Hematopoietic multipotent progenitor cell treated with erythropoietin and hydrocortisone succinate and interleukin-3 and kit ligand, for 8 days (in vitro differentiated cells): ENCODE measurements around the gene MLST8.
A peak's percentile ranks its signal among the peaks of the same experiment; 100 is the strongest.

Source experiments
- DNase-seq: peaks from one replicate; pipeline ENCODE4 v3.0.0-alpha.2; 2015

The MLST8 gene

GRCh38 chr16:2173916-2174315, 31.3 kb upstream of the MLST8 start:
- DNase-seq = no peak

DNA sequence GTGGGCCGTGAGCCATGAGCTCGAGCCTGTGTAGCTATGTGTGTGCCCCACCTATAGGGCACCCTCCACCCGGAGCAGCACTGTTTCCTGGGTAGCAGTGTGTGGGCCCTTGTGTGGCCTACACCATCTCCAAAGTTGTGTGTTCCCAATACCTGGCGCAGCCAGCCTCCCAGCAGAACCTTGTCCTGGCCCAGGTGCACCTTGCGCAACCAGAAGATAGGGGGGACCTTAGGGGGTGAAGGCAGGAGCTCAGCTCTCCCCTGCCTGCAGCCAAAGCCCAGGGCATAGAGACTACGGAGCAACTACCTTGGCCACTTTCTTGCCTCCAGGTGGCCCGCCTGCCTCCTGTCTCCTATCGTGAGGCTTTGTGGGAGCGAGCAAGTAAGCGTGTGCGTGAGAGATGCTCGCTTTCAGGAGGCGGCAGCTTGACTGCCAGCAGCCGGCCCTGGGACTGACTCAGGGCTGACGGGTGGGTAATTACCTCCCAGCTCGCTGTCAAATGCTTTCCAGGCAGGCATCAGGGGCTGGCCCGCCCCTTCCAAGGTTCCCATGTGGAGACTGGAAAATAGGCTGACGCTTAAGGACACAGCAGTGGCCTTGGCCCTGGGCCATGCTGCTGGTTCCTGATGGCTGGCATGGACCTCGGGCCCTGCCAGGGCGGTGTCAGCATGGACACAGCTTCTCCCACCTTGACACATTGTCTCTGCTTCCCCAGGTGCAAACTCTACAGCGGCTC, 30.7 kb upstream of the MLST8 start:
- DNase-seq = no peak

DNA sequence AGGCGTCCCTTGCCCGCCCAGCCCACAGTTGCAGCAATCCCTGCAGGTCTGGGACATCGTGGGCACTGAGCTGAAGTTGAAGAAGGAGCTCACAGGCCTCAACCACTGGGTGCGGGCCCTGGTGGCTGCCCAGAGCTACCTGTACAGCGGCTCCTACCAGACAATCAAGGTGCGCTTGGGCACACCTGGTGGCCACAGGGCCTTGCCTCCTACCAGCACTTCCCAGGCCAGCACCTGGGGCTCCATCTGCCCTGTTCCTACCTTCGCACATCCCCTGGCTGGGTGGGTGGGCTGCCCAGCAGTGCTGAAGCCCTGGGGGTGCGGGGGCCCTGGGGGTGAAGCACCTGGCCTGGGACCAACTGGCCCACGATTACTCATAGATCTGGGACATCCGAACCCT, 29.8 kb upstream of the MLST8 start:
- DNase-seq = no peak

DNA sequence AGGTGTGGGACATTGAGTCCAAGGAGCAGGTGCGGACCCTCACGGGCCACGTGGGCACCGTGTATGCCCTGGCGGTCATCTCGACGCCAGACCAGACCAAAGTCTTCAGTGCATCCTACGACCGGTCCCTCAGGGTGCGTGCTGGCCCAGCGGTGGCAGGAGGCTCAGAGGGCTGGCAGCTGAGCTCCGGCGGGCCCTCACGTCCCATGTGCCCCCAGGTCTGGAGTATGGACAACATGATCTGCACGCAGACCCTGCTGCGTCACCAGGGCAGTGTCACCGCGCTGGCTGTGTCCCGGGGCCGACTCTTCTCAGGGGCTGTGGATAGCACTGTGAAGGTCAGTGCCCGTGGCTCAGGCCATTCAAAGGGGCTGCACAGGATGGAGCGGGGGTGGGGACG, 29.2 kb upstream of the MLST8 start:
- DNase-seq = no peak

DNA sequence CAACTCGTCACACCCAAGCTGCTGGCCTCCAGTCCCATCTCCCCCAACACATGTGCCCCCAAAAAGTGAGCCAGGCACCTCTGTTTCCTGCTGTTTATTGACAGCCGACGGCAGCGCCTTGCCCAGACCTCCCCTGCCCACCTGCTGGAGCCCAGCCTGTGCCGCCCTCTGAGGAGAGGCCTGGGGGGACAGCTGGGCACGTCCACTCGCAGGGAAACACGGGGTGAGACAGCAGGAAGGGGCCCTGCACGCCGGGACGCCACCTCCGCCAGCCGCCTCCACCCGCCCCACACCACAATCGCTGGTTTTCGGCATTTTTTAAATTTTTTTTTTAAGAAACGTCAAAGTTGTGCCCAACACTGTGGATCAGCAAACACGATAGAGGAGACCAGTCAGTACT, 28.2 kb upstream of the MLST8 start:
- no peak for DNase-seq

GRCh38 chr16:2177561-2177960, 27.7 kb upstream of the MLST8 start:
- DNase-seq = no peak

GRCh38 chr16:2178321-2179106, 26.7 kb upstream of the MLST8 start:
- peak; percentile 45 for DNase-seq

DNA sequence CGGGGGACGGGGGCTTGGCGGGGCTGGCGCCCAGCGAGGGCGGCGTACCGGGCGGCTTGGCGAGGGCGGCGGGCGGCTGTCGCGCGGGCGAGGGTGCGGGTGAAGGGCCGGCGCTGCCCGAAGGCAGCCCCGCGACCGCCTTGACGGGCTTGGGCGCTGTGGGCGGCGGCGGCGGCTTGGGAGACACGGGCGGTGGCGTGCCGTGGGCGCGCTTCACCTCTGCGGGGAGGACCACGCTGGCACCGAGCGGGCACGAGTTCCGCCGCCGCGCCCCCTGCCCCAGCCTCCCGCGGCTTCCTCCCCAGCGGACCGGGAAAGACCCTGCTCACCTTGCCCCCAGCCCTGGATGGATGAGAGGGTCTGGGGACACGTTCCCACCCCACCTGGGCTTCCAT, 26.1 kb upstream of the MLST8 start:
- DNase-seq = no peak

GRCh38 chr16:2179576-2179975, 25.7 kb upstream of the MLST8 start:
- DNase-seq = no peak

DNA sequence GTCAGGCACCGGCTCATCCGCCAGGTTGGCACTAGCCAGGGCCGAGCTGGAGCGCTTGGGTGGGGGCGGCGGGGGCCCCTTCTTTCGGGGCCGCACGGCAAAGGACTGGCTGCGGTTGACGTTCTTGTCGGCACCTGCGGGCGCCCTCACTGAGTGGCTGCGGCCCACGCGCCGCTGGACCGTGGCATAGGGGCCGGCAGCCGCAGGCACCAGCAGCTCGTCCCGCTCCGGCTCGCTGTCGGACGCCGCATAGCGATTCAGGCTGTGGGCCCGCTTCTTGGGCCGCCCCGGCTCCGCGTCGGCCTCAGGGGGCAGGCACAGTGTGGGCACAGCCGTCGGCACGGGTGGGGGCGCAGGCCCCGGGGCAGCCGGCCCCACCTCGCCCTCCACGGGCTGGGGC, 24.8 kb upstream of the MLST8 start:
- no peak for DNase-seq

GRCh38 chr16:2180962-2181923, 24.0 kb upstream of the MLST8 start:
- DNase-seq = no peak

GRCh38 chr16:2181952-2182351, 23.3 kb upstream of the MLST8 start:
- no peak for DNase-seq

DNA sequence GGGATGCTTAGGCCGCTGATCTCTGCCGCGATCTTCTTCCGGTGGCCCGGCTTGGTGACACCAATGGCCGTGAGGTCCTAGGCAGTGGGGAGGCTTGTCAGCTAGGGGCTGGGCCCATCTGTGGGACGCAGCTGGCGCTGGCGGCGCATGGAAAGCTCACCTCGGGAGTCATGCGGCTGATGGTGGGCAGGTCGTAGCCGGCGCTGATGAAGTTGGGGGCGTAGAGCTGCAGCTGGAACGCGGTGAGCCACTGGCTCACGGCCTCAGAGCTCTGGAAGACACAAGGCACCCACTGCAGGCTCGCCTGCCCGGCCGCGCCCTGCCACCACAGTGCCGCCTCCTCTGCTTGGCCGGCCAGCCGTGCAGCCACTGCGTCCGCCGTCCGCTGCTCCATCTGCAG, 21.6 kb upstream of the MLST8 start:
- DNase-seq = no peak

DNA sequence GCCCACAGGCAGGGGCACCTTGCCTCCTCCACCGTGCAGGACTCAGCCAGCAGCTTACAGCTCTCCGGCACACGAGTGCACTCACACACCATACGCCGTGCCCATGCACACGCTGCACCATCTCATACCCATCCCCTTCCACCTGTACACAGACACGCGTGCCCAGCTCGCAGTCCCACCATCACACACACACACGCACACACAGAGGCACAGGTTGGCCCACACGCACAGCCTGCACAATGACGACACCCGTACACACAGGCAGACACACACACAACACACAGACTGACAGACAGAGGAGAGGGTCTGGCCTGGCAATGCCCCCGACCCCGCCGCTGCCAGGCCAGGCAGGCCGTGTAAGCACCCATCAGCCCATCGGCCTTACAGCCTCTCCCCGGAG, 20.9 kb upstream of the MLST8 start:
- DNase-seq = no peak

DNA sequence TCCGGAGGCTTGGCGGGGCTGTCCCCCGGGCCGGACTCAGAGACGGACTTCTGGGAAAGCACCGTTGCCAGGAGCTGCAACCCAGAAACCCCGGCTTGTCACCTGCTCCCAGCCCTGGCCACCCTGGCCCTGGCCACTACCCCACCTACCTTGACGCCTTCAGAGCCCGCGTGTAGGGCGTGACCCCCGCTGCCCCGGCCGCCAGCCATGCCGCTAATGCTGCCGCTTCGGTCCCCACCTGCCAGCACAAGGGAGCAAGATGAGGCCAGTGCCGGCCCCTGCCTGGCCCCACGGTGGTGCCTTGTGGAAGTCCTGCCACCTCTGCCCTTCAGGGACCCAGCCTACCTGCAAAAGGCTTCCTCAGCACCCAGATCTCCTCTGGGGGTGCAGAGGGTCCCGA, 20.3 kb upstream of the MLST8 start:
- DNase-seq = no peak

DNA sequence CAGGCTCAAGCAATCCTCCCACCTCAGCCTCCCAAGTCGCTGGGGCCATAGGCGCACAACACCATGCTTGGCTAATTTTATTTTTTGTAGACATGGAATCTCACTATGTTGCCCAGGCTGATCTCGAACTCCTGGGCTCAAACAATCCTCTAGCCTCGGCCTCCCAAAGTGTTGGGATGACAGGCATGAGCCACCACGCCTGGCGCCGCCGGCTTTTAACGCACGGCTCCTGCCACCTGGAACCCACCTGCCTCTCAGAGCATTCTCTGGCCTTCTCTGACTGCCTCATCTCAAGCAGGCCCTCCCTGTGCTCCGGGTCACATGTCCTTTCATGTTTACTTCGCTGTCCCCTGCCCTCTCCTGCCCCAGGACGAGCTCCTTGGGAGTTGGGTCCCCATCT, 19.2 kb upstream of the MLST8 start:
- DNase-seq = no peak

DNA sequence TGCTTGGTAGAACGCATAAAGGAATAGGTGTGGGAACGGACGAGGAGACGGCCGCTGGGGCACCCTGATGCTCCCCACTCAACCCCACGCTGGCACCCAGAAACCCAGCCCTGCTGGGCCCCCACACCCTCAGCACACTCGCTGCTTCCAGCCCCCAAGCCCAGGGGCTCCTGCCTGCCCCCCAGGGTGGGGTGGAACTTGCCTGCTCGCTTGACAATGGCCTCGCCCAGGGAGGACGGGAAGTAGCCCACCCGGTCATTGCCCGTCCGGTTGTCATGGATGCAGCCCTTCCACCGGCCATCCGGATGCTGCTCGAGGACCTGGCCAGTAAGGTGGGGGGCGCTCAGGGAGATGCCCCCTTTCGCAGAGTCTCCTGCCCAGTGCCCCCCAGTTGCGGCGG, 18.7 kb upstream of the MLST8 start:
- no peak for DNase-seq

DNA sequence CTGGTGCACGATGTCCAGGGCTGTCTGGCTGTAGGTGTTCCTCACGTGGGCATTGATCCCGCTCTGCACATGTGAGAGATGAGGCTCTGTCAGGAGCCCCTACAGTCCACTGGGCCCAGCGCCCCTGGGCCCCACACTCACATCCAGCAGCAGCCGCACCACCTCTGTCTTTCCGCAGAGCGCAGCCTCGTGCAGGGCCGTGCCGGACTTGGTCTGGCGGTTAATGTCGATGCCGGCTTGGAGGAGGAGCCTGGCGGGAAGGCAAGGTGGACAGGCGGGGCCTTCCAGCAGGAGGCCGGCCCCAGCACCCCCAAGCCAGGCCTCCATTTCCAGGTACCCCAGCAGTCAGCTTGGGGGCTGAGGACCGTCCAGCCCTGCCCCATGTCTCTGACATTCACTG, 18.0 kb upstream of the MLST8 start:
- no peak for DNase-seq

- no peak for DNase-seq
Measured at GRCh38 chr16:2188395-2188794, 16.9 kb upstream of the MLST8 start.

DNA sequence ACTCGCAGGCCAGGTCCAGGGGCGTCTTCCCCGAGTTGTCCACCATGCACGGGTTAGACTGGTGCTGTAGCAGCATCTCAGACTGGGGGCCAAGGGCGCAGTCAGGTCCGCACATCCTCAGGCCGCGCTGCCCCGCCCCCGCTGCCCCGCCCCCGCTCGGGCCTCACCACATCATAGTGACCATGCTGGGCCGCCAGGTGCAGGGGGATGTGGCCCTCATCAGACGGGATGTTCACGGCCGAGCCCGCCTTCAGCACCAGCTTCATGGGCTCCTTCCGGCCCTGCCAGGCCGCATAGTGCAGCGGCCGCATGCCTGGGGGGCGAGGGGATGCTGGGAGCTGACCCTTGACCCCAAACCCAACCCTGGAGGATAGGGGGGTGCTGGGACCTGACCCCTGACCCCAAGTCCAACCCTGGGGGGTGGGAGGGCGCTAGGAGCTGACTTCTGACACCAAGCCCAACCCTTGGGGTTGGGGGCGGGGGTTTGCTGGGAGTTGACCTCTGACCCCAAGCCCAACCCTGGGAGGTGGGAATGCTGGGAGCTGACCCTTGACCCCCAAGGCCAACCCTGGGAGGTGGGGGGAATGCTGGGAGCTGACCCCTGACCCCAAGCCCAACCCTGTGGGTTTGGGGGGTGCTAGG, 15.9 kb upstream of the MLST8 start:
- DNase-seq = no peak

DNA sequence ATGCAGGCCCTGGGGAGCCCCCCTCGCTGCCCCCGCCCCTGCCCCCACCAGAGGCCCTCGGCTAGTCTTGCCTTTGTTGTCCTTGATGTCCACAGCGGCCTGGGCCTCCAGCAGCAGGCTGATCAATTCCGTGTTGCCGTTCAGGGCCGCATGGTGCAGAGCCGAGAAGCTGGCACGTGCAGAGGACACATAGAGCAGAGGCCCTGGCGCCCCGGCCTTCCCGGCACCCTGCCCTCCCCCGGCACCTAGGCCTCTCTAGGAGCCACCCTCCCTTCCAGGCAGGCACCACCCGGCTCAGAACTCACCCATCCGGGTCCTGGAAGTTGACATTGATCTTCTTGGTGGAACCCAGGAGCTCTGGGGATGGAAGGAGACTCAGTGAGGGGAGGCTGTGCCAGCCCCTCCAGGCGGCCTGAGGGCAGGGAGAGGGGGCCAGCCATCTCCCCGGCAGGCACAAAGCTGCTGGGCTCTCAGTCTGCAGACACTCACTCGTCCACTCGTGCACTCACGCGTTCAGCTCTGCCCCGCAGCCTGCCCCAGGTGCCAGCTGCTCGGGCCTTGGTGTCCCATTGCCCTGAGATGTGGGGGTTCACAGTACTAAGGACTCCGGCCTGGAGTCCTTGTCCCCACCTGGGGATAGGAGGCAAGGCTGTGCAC, 15.1 kb upstream of the MLST8 start:
- DNase-seq = no peak

DNA sequence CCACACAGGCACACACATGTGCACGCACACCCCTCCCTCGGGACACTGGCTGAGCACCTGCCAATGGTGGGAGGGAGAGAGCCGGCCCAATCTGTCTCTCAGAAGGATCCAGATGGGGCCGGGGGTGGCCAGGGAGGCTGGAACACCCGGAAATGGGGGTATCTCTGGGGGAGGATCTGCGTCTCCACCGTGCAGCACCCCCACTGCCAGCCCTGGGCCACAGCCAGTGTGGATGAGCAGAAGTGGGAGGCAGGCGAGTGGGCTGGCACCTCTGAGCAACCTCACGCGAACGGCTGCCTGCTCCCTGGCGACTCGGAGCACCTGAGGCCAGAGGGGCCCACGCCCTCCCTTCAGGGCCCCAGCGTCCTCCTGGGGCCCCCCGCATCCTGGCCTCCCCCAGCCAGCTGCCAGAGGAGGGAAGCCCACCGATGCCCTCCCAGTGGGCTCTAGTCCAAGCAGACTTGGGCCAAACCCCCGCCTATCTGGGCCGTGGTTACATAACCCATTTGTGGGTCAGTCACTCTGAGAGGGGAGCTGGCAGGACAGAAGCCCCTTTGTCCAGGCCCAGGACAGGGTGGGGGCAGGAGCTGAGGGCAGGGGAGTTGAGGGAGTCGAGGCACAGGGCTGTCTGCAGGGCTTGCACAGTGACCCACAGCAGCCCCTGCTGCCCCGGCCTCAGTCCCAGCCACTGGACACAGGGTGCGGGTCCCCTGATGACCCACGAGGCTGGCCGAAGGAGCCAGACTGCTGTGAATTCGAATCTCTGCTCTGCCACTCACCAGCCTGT, 14.4 kb upstream of the MLST8 start:
- no peak for DNase-seq
